GM18873 (cell line): ENCODE data around the gene ZNF418.
"Not testable (repeated sequence)": the region's sequence is repeated elsewhere in the genome, so short reads cannot be mapped to it uniquely, and the experiment has no call there.

Experiments used
- ATAC-seq: cut with Tn5 transposase; IDR thresholded peaks from one replicate; pipeline ENCODE4 v1.9.1; 2021; ENCODE audit warnings: mild to moderate bottlenecking, moderate library complexity, moderate number of reproducible peaks; ENCODE audit not compliant: unreplicated experiment, low FRiP score

Gene ZNF418

GRCh38 chr19:57890706-57891105 is 44.5 kb downstream of the ZNF418 start:
- not testable (repeated sequence) for ATAC-seq

- ATAC-seq = peak; percentile 75
Measured at GRCh38 chr19:57888560-57889231, 46.5 kb downstream of the ZNF418 start, which contains the start of gene ZNF814. Gene ZNF814, minus strand, starts transcription at chr19:57889037. Its CDS starts 235 bp downstream, at chr19:57888802.

- ATAC-seq = no peak
Measured at GRCh38 chr19:57888107-57888559, 47.1 kb downstream of the ZNF418 start.

- no peak for ATAC-seq
Measured at GRCh38 chr19:57887195-57887941, 47.8 kb downstream of the ZNF418 start.

- no peak for ATAC-seq
Measured at GRCh38 chr19:57886046-57886445, 49.2 kb downstream of the ZNF418 start.

GRCh38 chr19:57873883-57874799 is 61.1 kb downstream of the ZNF418 start:
- not testable (repeated sequence) for ATAC-seq

- no peak for ATAC-seq
Measured at GRCh38 chr19:57872450-57872849, 62.8 kb downstream of the ZNF418 start.
